HG02678 (cell line): ENCODE measurements around the gene PIK3C2G.

ENCODE experiments used
- ATAC-seq: cut with Tn5 transposase; IDR thresholded peaks from one replicate; pipeline ENCODE4 v1.9.1; 2021; ENCODE audit warnings: mild to moderate bottlenecking, moderate library complexity; ENCODE audit not compliant: unreplicated experiment

Gene PIK3C2G

DNA sequence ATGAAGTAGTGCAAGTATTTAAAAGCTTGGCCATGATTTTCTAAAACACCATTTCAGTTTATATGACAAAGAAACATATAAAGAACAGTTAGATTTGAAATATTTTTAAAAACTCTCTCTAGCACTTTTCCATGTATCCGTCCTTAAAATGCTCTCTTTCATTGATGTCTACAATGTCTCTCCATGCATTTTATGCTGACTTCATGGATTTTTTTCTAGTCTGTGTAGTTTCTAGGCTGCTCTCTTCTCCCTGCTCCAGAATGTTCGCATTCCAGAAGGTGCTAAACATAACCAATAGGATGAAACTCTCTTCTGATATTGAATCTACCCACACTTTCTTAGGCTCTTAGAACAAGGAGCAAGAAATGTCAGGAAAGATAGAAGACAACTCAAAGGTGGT lies 351.7 kb downstream of the PIK3C2G start:
- ATAC-seq, result no peak

DNA sequence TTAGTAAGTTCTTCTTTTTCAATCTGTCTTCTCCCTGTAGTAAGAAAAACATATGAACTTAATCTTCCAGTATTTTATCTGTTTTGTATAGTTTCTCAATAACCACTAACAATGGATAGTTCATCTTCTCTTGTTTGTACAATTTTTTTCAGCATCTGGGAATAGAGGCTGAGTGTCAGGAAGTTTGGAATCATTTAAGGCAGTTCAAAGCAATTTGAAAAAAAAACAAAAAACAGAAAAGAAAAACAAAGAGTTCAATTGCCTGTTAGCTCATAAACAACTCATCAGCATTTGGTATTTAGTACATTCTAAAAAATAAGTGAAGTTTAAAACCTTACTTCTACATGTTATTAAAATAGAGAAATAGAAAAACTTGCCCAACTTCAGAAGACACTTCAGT lies 359.7 kb downstream of the PIK3C2G start:
- ATAC-seq, result no peak

DNA sequence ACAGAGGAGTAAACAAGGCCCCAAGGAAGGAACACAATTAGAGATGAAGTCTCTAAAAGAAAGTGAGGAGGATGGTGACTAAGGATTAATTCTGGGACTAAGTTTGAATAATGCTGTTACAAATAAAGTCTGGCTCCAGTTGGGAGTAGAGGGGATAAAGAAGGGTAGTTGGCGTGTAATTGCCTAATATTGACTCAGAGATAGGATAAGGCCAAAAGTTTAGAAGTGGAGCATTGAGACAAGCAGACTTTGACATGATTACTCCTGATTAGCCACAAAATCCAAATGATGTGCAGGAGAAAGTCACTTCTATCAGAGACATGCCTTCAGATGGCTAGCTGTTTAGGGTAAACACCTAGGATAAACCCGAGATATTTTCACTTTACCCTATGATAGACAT lies 368.1 kb downstream of the PIK3C2G start:
- ATAC-seq, result no peak

DNA sequence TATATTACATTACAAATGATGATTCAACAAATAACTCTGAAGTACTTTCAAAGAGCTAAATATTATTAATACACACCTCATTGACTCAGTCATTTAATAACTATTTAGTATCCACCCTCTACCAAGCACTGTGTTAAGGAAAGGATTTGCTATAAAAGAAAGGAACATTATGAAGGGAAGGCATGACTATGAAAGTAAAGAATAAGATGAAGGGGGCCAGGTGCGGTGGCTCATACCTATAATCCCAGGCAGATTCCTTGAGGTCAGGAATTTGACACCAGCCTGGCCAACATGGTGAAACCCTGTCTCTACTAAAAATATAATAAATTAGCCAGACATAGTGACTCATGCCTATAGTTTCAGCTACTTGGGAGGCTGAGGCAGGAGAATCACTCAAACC lies 368.6 kb downstream of the PIK3C2G start:
- ATAC-seq, result no peak

DNA sequence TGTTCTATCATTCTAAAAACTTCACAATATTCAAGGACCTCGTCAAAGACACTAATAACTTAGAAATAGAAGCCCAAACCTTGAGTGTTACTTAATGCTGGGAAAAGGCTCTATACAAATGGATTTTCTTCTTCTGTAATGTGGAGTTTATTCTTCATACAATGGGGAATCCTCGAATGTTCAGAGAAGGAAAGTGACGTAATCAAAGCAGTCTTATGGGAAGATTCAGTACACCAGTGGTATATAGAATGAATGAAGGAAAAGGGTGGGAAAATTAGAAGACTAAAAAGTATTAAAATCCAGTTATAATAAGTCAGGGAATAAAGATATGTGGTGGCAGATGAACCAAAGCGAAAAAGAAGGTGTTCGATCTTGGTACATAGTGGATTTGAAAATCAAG lies 370.0 kb downstream of the PIK3C2G start:
- ATAC-seq, result no peak

GRCh38 chr12:18632848-18633247 lies 371.5 kb downstream of the PIK3C2G start:
- ATAC-seq, result no peak

DNA sequence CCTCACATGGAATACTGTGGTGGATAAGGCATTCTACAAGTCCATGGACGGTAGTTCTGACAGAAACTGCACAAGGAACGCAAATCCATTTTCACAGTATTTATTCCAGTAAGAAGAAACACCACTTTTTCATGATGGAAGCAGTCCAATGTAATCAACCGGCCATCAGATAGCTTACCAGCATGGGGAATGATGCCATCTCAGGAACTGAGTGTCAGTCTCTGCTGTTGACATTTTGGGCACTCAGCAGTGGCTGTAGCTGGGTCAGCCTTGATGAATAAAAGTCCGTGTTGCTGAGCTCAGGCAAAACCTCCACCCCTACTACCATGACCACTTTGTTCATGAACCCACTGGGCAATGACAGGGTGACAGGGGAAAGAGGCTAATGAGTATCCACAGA lies 373.1 kb downstream of the PIK3C2G start:
- no peak for ATAC-seq

- no peak for ATAC-seq
Measured at GRCh38 chr12:18640321-18640955, 379.1 kb downstream of the PIK3C2G start.

GRCh38 chr12:18643681-18644080 lies 382.4 kb downstream of the PIK3C2G start:
- no peak for ATAC-seq

GRCh38 chr12:18644564-18644963 lies 383.2 kb downstream of the PIK3C2G start:
- ATAC-seq, result no peak

DNA sequence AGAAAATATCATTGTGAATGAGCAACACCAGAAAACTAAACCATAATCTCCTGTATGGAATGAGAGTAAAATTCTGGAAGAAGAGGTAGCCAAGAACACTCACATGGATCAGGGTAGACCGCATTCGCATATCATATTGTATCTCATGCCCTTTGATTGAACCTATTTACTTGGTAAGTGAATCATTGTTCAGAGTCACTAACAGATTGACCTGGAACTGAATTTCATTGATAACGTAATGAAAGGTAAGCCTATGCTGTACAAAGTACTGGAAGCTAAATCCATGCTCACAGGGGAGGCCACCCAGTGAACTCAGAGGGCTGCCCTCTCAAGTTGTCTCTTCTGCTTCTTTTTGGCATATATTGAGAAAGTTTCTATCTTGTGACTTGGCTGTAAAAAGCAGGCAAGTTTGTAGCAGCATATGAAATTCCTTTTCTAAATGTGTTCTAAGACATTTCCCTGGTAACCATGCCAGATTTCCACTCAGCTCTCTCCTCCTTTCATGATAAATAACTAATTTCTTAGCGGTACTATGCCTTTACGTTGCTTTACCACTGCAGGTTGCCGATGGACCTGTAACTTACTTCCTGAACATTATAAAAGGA lies 385.1 kb downstream of the PIK3C2G start:
- no peak for ATAC-seq

GRCh38 chr12:18651525-18651924 lies 390.2 kb downstream of the PIK3C2G start:
- no peak for ATAC-seq

DNA sequence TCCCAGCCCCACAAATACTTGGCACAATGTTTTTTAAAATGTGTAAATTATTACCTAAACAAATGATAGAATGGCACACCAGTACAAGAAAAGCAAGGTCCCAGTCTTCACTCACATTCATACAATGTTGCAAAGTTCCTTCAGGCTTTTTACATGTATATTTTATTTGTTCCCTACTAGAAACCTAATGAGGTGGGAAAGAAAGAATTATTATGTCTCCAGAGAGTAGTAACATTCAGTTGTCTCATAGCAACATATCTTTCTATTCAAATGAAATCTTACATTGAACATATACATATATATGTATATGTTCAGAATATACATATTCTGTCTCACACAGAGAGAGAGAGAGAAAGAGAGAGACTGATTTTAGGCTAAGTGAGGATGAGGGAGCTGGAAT lies 391.3 kb downstream of the PIK3C2G start:
- ATAC-seq, result no peak

- no peak for ATAC-seq
Measured at GRCh38 chr12:18653465-18653864, 392.1 kb downstream of the PIK3C2G start.

DNA sequence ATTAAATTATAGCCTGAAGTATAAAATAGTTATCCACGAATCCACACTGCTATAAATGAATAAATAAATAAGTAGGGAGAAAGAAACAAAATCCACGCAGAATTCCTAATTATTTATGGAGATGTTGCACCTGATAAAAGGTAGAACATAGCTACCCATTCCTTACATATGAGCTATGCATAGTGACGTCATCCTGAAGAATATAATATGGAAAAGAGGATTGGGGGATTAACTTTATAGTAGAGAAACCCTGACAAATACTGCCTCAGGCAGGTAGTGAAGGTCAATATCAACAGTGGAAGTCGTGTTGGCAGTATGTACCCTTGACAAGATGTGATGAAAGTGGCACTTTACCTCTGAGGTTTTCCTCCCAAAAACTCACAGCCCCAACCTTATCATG lies 394.0 kb downstream of the PIK3C2G start:
- ATAC-seq, result no peak

- no peak for ATAC-seq
Measured at GRCh38 chr12:18658179-18658578, 396.9 kb downstream of the PIK3C2G start.

DNA sequence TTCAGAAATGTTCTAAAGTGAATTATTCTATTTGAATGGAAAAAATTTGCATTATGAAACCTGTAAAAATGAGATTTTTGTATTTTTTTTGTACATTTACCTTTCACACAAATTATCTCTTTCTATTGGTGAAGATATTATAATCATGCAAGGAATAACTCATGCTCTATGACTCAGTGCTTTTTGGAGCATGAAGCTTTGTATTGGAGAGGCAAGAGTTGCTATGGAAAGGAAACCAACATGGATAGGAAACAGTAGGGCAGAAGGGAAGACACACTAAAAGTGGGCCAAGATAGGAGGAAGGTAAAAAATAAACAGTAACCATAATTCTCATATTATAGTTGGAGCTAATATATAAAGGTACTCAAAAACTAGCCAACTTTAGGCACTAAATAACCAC lies 397.5 kb downstream of the PIK3C2G start:
- no peak for ATAC-seq

GRCh38 chr12:18676141-18676540 lies 414.8 kb downstream of the PIK3C2G start:
- no peak for ATAC-seq

- ATAC-seq, result no peak
Measured at GRCh38 chr12:18676996-18677588, 415.8 kb downstream of the PIK3C2G start.

DNA sequence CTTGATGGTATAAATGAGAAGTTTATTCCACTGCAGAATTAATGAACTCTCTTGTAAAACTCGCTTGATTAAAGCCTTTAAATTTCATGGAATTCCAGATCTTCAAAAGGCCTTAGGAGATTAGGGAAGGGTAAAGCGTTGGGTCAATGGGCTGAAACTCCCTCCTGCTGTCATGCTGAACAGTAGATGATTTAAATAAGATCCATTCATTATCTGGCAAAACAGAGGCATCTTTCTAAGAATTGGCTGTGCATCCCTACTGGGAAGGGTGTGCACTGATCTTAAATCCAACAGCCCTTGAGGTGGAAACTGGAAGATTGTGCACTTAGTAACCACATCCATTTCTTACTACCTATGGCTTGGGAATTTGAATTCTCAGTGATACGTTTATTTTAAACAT lies 420.5 kb downstream of the PIK3C2G start:
- ATAC-seq, result no peak

DNA sequence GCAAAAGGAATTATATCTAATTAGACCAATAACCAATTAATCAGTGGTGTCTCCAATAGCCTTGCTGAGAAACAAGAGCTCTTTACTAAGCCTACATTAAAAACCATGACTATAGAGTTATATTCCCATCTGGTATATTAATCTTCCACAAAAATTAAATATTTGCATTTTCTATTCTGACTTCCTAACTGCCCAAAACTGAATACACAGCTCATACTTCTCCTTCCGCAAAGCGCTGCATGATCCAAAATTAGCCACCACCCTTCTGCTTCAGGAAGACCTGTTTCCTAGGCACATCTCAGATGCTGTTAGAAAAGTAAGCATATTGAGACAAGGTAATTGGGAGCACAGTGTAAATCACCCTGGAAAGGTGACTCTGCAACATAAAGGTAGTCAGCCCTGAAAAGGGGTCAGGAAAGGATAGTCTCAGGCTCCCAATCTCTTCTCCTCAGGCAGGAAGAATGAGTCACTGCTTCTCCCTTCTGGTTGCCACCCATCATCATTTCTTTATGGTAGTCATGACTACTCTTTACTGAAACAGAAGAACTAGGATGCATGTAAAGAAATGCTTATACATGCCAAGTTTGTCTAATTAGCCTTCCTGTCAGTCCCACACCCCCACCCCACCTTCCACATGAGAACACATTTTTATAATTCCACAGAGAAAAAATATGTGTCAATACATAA lies 422.2 kb downstream of the PIK3C2G start:
- no peak for ATAC-seq

- no peak for ATAC-seq
Measured at GRCh38 chr12:18684430-18684829, 423.1 kb downstream of the PIK3C2G start.
